ENCODE data around the gene CEMIP. TPM values are rescaled to one million over a fixed set of nuclear protein-coding genes. Genes with fewer than 3 reads are reported as not detected.

CEMIP gene
- polyA plus RNA-seq, 3 donors: not detected

DNA sequence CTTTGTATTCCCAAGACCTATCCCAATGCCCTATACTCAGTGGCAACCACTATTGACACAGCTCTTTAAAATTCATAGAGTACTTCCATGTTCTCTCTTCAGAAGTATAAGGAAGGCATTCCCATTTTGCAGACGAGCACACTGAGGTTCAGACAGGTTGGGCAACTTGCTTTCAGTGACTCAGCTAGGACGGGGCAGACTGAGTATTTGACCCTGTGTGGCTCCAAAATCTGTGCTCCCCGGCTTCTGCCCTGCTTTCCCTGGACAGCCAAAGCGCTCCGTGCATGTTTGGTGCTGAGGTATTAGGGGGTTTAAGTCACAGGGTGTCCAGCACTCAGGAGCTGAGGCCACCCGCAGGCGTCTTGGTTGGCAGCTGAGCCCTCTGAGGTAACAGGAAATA, 59.5 kb downstream of the CEMIP start:
- no peaks in the 10 kb centered on the region for H3K4me1 Mint-ChIP-seq

DNA sequence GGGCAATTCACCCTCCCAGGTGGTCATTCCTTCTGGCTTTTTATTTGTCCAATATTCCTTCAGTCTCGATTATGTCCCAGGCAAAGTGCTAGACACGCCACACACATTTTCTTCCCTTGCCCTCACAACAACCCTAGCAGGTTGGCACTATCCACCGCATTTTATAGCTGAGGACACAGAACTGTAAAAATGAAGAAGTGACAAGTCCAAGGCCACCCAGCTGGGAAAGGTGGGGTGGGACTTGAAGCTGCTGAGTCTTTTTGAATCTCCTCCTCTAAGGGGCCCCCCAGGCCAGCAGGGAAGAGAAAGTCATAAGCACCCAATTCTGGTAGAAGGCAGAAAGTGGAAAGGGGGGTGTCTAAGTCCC, 60.6 kb downstream of the CEMIP start:
- Mint-ChIP-seq H3K27ac (no peak overlapping the region), H3K4me3 (no peak overlapping the region), H3K9me3 (no peaks in the 10 kb centered on the region), H3K4me1 (no peaks in the 10 kb centered on the region), H3K36me3 (no peaks in the 10 kb centered on the region), H3K27me3 (ENCODE audit: low read depth in 3 of 3) (peaks cover 0 to 11% (median 6%) of the 10 kb centered on the region in 3 donors)
- Histone ChIP-seq H3K4me2 (replicated peaks; ENCODE audit: extremely low read depth, low read length, poor library complexity, severe bottlenecking) (no peak overlapping the region), H4K20me1 (ENCODE audit: insufficient read depth, low read length) (no peaks in the 10 kb centered on the region), H3K36me3 (replicated peaks in 1 of 2; ENCODE audit: control insufficient read depth in 1 of 2, insufficient read depth in 2 of 2, low read length in 2 of 2) (no peaks in the 10 kb centered on the region), H3K9ac (ENCODE audit: insufficient read depth, low read length, poor library complexity, severe bottlenecking) (no peak overlapping the region), H3K27me3 (ENCODE audit: control insufficient read depth in 2 of 2, insufficient read depth in 2 of 2, low read length in 2 of 2) (no peaks in the 10 kb centered on the region), H3K4me3 (replicated peaks in 1 of 3; ENCODE audit: low read depth in 2 of 3, low read length in 3 of 3) (no peak overlapping the region), H3K79me2 (ENCODE audit: insufficient read depth, low read length) (no peaks in the 10 kb centered on the region), H2AFZ (ENCODE audit: insufficient read depth, low read depth, low read length, poor library complexity, severe bottlenecking) (no peak overlapping the region), H3K9me3 (replicated peaks in 1 of 2; ENCODE audit: control insufficient read depth in 1 of 2, insufficient read depth in 1 of 2, low read length in 2 of 2) (no peaks in the 10 kb centered on the region), H3K4me1 (ENCODE audit: control insufficient read depth in 1 of 2, insufficient read depth in 2 of 2, low read length in 2 of 2) (no peaks in the 10 kb centered on the region), H3K27ac (ENCODE audit: low read depth in 1 of 2, low read length in 2 of 2) (no peak overlapping the region)
- TF ChIP-seq, protein P1, sequence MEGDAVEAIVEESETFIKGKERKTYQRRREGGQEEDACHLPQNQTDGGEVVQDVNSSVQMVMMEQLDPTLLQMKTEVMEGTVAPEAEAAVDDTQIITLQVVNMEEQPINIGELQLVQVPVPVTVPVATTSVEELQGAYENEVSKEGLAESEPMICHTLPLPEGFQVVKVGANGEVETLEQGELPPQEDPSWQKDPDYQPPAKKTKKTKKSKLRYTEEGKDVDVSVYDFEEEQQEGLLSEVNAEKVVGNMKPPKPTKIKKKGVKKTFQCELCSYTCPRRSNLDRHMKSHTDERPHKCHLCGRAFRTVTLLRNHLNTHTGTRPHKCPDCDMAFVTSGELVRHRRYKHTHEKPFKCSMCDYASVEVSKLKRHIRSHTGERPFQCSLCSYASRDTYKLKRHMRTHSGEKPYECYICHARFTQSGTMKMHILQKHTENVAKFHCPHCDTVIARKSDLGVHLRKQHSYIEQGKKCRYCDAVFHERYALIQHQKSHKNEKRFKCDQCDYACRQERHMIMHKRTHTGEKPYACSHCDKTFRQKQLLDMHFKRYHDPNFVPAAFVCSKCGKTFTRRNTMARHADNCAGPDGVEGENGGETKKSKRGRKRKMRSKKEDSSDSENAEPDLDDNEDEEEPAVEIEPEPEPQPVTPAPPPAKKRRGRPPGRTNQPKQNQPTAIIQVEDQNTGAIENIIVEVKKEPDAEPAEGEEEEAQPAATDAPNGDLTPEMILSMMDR (IDR thresholded peaks at IDR 0.05): no peak
- intact Hi-C loops (cut with micrococcal nuclease): no loop called here
- no CpG with 5 or more reads among the region's 3 CpGs for WGBS (ENCODE audit: insufficient coverage)
- no peak for DNase-seq

More for the DNA sequence above, 59.5 kb downstream of the CEMIP start:
- Histone ChIP-seq H3K4me3 (replicated peaks in 1 of 3; ENCODE audit: low read depth in 2 of 3, low read length in 3 of 3) (no peak overlapping the region), H3K4me2 (replicated peaks; ENCODE audit: extremely low read depth, low read length, poor library complexity, severe bottlenecking) (no peak overlapping the region), H3K4me1 (ENCODE audit: control insufficient read depth in 1 of 2, insufficient read depth in 2 of 2, low read length in 2 of 2) (no peaks in the 10 kb centered on the region), H3K9ac (ENCODE audit: insufficient read depth, low read length, poor library complexity, severe bottlenecking) (no peak overlapping the region), H3K9me3 (replicated peaks in 1 of 2; ENCODE audit: control insufficient read depth in 1 of 2, insufficient read depth in 1 of 2, low read length in 2 of 2) (no peaks in the 10 kb centered on the region), H3K36me3 (replicated peaks in 1 of 2; ENCODE audit: control insufficient read depth in 1 of 2, insufficient read depth in 2 of 2, low read length in 2 of 2) (no peaks in the 10 kb centered on the region), H2AFZ (ENCODE audit: insufficient read depth, low read depth, low read length, poor library complexity, severe bottlenecking) (no peak overlapping the region), H3K27ac (ENCODE audit: low read depth in 1 of 2, low read length in 2 of 2) (no peak overlapping the region), H3K27me3 (ENCODE audit: control insufficient read depth in 2 of 2, insufficient read depth in 2 of 2, low read length in 2 of 2) (no peaks in the 10 kb centered on the region), H4K20me1 (ENCODE audit: insufficient read depth, low read length) (no peaks in the 10 kb centered on the region), H3K79me2 (ENCODE audit: insufficient read depth, low read length) (no peaks in the 10 kb centered on the region)
- Mint-ChIP-seq H3K36me3 (no peaks in the 10 kb centered on the region), H3K4me3 (no peak overlapping the region), H3K27ac (no peak overlapping the region), H3K27me3 (ENCODE audit: low read depth in 3 of 3) (peaks cover 0 to 12% (median 6%) of the 10 kb centered on the region in 3 donors), H3K9me3 (no peaks in the 10 kb centered on the region)
- 81% methylated on average over 7 of the region's 7 CpGs for WGBS (ENCODE audit: insufficient coverage)
- intact Hi-C loops (cut with micrococcal nuclease): no loop called here
- TF ChIP-seq, protein P1 (IDR thresholded peaks at IDR 0.05): no peak
- no peak for DNase-seq
